ENCODE measurements around the gene CLIP2.
"Not testable (repeated sequence)": the region's sequence is repeated elsewhere in the genome, so short reads cannot be mapped to it uniquely, and the experiment has no call there.

The CLIP2 gene

GRCh38 chr7:74430961-74431466 is 141.8 kb downstream of the CLIP2 start:
- DNase-seq (ENCODE audit: low read depth in 3 of 3): no peak

DNA sequence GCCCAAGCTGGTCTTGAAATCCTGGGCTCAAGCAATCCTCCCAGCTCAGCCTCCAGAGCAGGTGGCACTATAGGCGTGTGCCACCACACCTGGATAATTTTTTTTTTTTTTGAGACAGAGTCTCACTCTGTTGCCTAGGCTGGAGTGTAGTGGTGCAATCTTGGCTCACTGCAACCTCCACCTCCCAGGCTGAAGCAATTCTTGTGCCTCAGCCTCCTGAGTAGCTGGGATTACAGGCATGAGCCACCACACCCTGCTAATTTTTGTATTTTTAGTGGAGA is 148.0 kb downstream of the CLIP2 start:
- DNase-seq (ENCODE audit: low read depth in 3 of 3): not testable (repeated sequence)

GRCh38 chr7:74438327-74438726 is 149.1 kb downstream of the CLIP2 start:
- no peak for DNase-seq (ENCODE audit: low read depth in 3 of 3)

DNA sequence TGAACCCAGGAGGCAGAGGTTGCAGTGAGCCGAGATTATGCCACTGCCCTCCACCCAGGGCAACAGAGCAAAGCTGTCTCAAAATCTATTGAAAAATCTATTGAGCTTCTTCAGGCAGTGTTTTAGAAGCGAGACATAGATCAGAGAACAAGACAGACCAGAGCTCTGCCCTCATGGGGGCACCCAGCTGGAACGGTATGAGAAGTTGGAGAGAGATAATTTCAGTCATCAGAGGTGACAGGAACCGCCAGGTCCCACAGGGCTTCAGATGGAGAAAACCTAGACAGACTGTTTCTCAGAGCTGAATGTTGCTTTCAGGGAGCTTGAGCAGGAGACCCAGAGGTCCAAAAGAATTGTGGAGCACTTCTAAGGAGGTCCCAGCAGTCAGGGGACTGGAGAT is 150.3 kb downstream of the CLIP2 start:
- DNase-seq (ENCODE audit: low read depth in 3 of 3): no peak

GRCh38 chr7:74440143-74440542 is 150.9 kb downstream of the CLIP2 start:
- DNase-seq (ENCODE audit: low read depth in 3 of 3): not testable (repeated sequence)

GRCh38 chr7:74441801-74442200 is 152.6 kb downstream of the CLIP2 start:
- DNase-seq (ENCODE audit: low read depth in 3 of 3): no peak

- DNase-seq (ENCODE audit: low read depth in 3 of 3): no peak
Observed at GRCh38 chr7:74443543-74444247, 154.5 kb downstream of the CLIP2 start.

DNA sequence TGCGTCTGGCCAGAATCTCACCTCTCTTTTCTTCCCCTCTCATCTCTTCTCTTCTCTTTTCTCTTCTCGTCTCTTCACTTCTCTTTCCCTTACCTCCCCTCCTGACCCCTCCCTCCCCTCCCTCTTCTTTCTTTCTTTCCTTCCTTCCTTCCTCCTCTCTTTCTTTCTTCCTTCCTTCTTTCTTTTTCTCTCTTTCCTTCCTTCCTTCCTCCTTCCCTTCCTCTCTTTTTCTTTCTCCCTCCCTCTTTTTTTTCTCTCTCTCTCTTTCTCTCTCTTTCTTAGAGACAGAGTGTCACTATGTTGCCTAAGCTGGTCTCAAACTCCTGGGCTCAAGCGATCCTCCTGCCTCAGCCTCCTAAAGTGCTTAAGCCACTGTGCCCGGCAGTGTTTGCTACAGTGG is 159.9 kb downstream of the CLIP2 start:
- DNase-seq (ENCODE audit: low read depth in 3 of 3): no peak

- DNase-seq (ENCODE audit: low read depth in 3 of 3): peak; percentile 33 to 61 (median 52)
Observed at GRCh38 chr7:74449809-74450397, 160.7 kb downstream of the CLIP2 start.

DNA sequence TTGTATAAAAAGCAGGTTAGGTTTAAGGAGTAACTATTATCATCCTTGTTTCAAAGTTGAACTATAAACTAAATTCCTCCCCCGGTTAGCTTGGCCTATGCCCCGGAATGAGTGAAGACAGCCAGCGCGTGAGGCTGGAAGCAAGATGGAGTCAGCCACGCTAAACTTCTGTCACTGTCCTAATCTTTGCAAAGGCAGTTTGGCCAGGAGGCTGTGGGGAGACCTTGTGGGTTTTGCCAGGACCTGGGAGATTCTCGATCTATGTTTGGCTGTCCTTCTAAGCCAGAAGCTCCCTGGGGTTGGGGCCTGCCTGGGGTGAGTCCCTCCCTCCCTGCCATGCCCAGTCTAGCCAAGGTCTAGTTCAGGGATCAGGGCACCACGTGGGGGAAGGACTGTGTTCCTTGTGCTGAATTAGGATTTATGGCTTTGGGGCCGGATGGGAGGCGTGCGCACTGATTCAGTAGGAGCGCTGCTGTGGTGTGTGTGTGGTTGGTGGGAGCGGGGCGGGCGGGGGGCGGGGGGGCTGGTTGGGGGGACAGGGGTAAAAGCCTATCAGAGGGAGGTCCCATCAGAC is 163.6 kb downstream of the CLIP2 start:
- DNase-seq (ENCODE audit: low read depth in 3 of 3): peak; percentile 3 to 15 (median 5)

DNA sequence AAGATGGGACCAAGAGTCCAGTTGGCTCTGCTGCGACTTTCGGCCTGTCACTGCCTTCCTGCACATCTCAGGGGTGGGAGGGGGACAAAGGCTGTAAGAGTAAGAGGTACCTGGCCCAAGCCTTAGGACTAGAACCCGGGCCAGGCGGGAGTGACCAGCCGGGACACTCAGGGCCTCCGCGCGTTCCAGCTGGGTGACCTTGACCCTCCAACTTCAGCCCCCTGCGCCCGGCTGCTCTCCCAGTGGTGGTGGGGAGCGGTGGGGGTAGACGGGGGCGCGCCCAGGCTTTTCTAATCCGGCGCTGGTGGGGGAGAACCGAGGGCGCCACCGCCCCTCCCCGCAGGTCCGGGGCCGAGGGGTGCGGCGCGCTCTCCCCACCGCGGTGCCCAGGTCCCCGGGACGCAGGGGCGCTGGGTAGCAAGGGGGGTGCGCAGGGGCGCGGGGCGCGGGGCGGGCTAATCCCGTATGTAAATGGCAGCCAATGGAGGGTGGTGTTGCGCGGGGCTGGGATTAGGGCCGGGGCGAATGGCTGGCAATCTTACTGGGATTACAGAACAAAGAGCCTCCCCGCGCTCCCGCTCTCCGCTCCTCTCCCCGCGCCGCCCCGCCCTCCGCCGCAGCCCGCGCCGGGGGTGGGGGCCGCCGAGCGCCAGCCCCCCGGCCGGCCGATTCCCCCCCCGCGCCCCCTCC is 164.3 kb downstream of the CLIP2 start, which contains the start of gene GTF2IRD1:
Gene GTF2IRD1 (plus strand): TSS at position 585 of the 690 bp plus-strand sequence. CDS start 54,175 bp downstream, outside the sequence.
- peak; percentile 6 to 54 (median 17) for DNase-seq (ENCODE audit: low read depth in 3 of 3)

GRCh38 chr7:74454021-74454924 is 165.1 kb downstream of the CLIP2 start:
- peak in 1 of 3 experiments; percentile 6 for DNase-seq (ENCODE audit: low read depth in 3 of 3)

DNA sequence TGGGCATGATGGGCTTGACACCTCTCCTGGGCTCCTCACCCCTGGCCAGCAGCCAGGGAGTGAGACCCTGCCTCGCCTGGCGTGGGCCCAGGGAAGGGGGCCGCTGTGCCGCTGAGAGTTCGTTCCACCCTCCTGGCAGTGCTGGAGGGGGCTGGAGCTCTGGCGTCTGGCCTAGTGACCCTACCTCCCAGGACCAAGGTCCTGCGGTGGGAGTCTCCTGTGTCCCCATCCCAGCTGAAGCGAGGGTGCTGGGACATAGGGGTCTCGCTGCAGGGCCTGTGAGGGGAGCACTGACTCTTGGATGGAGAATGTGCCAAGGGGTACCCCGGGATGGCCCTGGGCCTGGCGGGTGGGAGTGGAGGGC is 165.7 kb downstream of the CLIP2 start:
- no peak for DNase-seq (ENCODE audit: low read depth in 3 of 3)

DNA sequence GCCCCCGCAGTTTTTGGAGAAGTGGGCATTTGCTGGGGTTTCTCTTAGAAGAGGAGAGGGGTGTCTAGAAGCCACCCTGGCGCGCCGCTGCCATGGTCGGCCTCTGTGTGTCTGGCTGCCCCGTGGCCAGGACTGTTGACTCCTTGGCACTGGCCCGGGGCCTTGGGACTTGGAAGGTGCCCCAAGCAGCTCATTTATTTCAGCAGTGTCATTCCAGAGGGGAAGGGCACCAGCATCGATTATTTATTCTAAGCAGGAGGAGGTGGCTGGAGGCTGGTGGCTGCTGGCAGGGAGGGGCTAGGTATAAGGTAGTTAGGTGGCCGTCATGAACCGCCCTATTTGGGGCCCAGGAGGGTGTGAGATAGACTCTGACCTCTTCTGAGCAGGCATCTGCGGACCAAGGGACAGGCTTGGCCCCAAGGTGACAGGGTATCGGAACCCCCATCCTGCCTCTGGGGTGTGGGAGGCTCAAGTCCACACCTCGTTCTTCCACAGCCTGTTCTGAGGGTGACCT is 166.1 kb downstream of the CLIP2 start:
- no peak for DNase-seq (ENCODE audit: low read depth in 3 of 3)

Measured in stimulated activated CD4-positive, alpha-beta T cell treated with anti-CD3 and anti-CD28 coated beads, TNF-alpha, amount 100 ng/mL, for 24 hours (primary cell).